ENCODE measurements around the gene PTPN5. TPM values are rescaled to one million over a fixed set of nuclear protein-coding genes. Genes with fewer than 3 reads are reported as not detected.

The PTPN5 gene
- total RNA-seq, 6 experiments from 2014 or later: not detected

DNA sequence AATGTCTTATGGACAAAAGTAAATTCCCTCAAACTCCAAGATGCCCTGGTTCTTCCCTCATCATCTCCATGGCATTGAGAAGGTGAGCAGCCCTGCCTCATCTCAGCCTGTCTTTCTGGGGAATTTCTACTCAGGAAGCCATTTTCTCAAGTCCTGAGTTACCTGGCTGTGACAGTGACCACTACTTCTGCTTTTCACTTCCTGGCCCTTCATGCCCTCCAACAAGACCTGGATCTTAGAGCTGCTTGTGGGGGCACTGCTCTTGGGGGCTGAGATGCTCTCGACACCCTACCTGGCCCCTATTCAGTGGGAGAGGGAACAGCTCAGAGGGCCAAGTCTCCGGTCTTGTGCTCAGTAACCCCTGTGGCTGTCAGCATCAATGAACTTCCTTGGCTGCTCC, 60.2 kb downstream of the PTPN5 start:
- Mint-ChIP-seq H3K27ac (no peak overlapping the region), H3K9me3 (no peaks in the 10 kb centered on the region), H3K27me3 (ENCODE audit: insufficient read depth) (peaks cover 12% of the 10 kb centered on the region), H3K4me1 (ENCODE audit: low read depth) (no peaks in the 10 kb centered on the region), H3K36me3 (ENCODE audit: low read depth) (no peaks in the 10 kb centered on the region), H3K4me3 (no peak overlapping the region)
- TF ChIP-seq, protein P1, sequence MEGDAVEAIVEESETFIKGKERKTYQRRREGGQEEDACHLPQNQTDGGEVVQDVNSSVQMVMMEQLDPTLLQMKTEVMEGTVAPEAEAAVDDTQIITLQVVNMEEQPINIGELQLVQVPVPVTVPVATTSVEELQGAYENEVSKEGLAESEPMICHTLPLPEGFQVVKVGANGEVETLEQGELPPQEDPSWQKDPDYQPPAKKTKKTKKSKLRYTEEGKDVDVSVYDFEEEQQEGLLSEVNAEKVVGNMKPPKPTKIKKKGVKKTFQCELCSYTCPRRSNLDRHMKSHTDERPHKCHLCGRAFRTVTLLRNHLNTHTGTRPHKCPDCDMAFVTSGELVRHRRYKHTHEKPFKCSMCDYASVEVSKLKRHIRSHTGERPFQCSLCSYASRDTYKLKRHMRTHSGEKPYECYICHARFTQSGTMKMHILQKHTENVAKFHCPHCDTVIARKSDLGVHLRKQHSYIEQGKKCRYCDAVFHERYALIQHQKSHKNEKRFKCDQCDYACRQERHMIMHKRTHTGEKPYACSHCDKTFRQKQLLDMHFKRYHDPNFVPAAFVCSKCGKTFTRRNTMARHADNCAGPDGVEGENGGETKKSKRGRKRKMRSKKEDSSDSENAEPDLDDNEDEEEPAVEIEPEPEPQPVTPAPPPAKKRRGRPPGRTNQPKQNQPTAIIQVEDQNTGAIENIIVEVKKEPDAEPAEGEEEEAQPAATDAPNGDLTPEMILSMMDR (IDR thresholded peaks at IDR 0.05): no peak
- DNase-seq: no peak

DNA sequence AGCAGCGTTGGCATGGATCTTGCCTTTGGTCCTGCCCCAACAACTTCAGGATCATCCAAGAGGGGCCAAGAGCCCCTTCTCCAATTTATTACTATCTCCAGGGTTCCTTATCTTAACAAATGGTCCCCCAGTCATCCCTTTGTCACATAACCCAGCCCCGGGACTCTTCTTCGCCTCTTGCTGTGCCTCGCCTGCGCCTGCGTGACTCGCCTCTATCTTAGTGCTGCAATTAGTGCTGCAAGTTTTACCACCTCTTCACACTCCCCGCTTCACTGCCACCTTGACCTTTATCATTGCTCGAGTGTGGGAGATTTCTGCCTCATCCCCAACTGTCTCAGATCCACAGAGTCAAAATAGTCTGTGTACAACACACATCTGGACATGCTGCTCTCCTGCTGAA, 61.6 kb downstream of the PTPN5 start:
- Mint-ChIP-seq H3K4me1 (ENCODE audit: low read depth) (no peaks in the 10 kb centered on the region), H3K4me3 (no peak overlapping the region), H3K36me3 (ENCODE audit: low read depth) (no peaks in the 10 kb centered on the region), H3K27me3 (ENCODE audit: insufficient read depth) (peaks cover 8% of the 10 kb centered on the region), H3K27ac (no peak overlapping the region), H3K9me3 (no peaks in the 10 kb centered on the region)
- no peak for DNase-seq
- TF ChIP-seq, protein P1 (IDR thresholded peaks at IDR 0.05): no peak

DNA sequence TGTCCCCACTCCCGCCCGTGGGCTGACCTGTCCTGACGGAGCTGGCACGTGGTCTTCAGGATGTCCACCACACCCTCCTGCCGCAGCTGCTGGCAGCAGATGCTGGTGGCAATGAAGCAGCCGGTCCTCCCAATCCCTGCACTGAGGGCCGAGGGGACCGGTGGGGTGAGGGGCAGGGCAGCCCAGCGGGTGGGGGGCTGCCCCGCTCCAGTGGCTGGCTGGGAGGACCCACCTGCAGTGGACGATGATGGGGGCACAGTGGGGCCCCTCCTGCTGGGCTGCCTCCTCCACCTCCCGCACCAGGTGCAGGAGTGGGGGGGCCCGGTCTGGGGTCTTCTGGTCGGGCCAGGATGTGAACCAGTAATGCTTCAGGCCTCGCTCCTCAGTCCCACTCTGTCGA, 62.2 kb downstream of the PTPN5 start:
- no peaks in the 10 kb centered on the region for H3K36me3 Mint-ChIP-seq (ENCODE audit: low read depth)
- no peaks in the 10 kb centered on the region for H3K9me3 Mint-ChIP-seq
- H3K4me1 Mint-ChIP-seq (ENCODE audit: low read depth): no peaks in the 10 kb centered on the region
- H3K27me3 Mint-ChIP-seq (ENCODE audit: insufficient read depth): peaks cover 4% of the 10 kb centered on the region
- H3K4me3 Mint-ChIP-seq: no peak overlapping the region
- TF ChIP-seq, protein P1 (IDR thresholded peaks at IDR 0.05): no peak
- DNase-seq: no peak
- H3K27ac Mint-ChIP-seq: no peak overlapping the region

DNA sequence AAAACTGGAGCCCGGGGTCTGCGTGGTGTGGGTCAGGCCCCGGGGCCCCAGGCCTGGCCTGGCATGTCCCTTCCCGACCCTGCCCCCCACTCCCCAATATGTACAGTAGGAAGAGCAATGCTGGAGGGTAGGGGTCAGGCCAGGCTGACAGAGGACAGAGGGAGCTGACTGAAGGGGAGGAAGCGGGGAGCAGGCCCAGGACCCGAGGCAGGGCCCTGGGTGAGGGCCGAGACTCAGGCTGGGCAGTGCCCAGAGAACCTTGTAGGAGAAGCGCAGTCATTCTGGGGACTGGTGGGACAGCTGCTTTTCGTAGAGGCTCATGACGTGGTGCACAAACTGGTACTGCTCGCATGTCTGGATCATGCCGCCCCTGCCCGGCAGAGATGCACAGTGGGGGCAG, 62.9 kb downstream of the PTPN5 start:
- no peak for DNase-seq
- H3K9me3 Mint-ChIP-seq: no peaks in the 10 kb centered on the region
- no peaks in the 10 kb centered on the region for H3K4me1 Mint-ChIP-seq (ENCODE audit: low read depth)
- H3K27me3 Mint-ChIP-seq (ENCODE audit: insufficient read depth): peaks cover 5% of the 10 kb centered on the region
- H3K36me3 Mint-ChIP-seq (ENCODE audit: low read depth): no peaks in the 10 kb centered on the region
- H3K27ac Mint-ChIP-seq: no peak overlapping the region
- no peak overlapping the region for H3K4me3 Mint-ChIP-seq
- TF ChIP-seq, protein P1 (IDR thresholded peaks at IDR 0.05): no peak

DNA sequence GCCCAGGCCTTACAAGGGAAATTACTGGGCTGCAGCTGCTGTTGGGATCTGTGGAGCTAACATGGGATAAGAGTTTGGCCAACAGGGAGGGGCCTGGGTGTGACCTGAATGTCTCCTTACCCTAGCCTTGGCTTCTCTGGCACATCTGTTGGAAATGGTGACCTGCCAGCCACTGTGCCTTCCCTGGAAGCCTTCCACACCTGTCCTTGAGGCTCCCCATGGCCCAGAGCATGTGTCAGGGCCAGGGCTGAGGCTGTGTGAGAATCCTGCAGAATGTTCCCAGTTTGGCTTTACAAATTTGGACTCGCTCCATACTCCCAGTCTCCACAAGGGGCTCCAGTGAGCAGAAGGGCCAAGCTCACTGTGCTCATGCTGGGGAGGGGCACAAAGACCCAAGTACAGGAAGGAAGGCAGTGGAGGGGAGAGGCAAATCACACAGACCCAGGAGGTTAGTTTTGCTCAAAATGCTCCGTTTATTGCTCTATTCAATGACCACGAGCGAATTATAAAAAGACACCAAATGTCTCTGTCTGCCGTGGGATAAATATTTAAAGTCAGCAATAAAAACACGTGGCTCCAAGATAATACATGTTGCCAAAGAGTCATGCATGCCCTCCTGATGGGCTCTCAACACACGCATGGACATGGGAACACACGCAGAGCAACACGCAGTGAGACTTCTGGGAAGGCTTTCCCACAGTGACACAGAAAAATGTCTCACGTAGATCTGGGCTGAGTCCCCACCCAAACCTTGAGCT, 63.9 kb downstream of the PTPN5 start:
- no peak for DNase-seq
- Mint-ChIP-seq H3K27me3 (ENCODE audit: insufficient read depth) (peaks cover 7% of the 10 kb centered on the region), H3K4me1 (ENCODE audit: low read depth) (no peaks in the 10 kb centered on the region), H3K4me3 (no peak overlapping the region), H3K36me3 (ENCODE audit: low read depth) (no peaks in the 10 kb centered on the region), H3K9me3 (no peaks in the 10 kb centered on the region), H3K27ac (no peak overlapping the region)
- TF ChIP-seq, protein P1 (IDR thresholded peaks at IDR 0.05): peak; percentile 84
